GM12878 (cell line): ENCODE measurements around the gene LARGE1. TPM values are rescaled to one million over a fixed set of nuclear protein-coding genes. Genes with fewer than 3 reads are reported as not detected.

Experiments
- ASH2L ChIP-seq: fragments of 300-600, 200-600 bp; sonication (generic); IDR thresholded peaks from 2 replicates; pipeline ENCODE4 v1.6.1; 2017; ENCODE audit warnings: low read depth, mild to moderate bottlenecking, borderline replicate concordance
- ATF3 ChIP-seq: IDR thresholded peaks from 2 replicates; pipeline ENCODE4 v1.6.1; 2011; ENCODE audit warnings: low read depth, mild to moderate bottlenecking, low read length, moderate library complexity, borderline replicate concordance; ENCODE audit errors: extremely low read depth
- BHLHE40 ChIP-seq, 2 experiments: fragments of 450-650 bp in 1 of 2; IDR thresholded peaks; 2 replicates each; pipeline ENCODE4 v1.6.1; 2011 to 2017; ENCODE audit warnings: low read depth in 2 of 2, borderline replicate concordance in 1 of 2, improper control_type of control experiment in 1 of 2, low read length in 1 of 2, mild to moderate bottlenecking in 1 of 2
- CREB1 ChIP-seq: IDR thresholded peaks from 2 replicates; pipeline ENCODE4 v1.6.1; 2012; ENCODE audit warnings: low read depth, mild to moderate bottlenecking, inconsistent platforms
- HDAC6 ChIP-seq: fragments of 200-600 bp; sonication (generic); IDR thresholded peaks from one replicate; pipeline ENCODE4 v1.8.0; 2017; ENCODE audit warnings: antibody characterized with exemption; ENCODE audit not compliant: unreplicated experiment
- IRF3 ChIP-seq: fragments of 450-650 bp; IDR thresholded peaks from 2 replicates; pipeline ENCODE4 v1.6.1; 2014; ENCODE audit warnings: mild to moderate bottlenecking
- KDM1A ChIP-seq: fragments of 200-600 bp; sonication (generic); IDR thresholded peaks from 2 replicates; pipeline ENCODE4 v1.6.1; 2016; ENCODE audit warnings: borderline replicate concordance
- MXI1 ChIP-seq: fragments of 150-350 bp; IDR thresholded peaks from 2 replicates; pipeline ENCODE4 v1.6.1; 2011; ENCODE audit warnings: low read depth, mild to moderate bottlenecking, inconsistent platforms, low read length, improper control_type of control experiment
- NKRF ChIP-seq: fragments of 450-650 bp; conservative IDR thresholded peaks from 2 replicates; pipeline ENCODE4 v1.6.1; 2017; ENCODE audit warnings: mild to moderate bottlenecking, moderate library complexity
- POLR2A ChIP-seq: IDR thresholded peaks from 2 replicates; pipeline ENCODE4 v1.6.1; 2011; ENCODE audit warnings: low read depth, mild to moderate bottlenecking, low read length
- RBBP5 ChIP-seq: fragments of 200-600 bp; sonication (generic); conservative IDR thresholded peaks from 2 replicates; pipeline ENCODE4 v1.6.1; 2016
- SKIL ChIP-seq: fragments of 450-650 bp; IDR thresholded peaks from 2 replicates; pipeline ENCODE4 v1.6.1; 2017; ENCODE audit warnings: mild to moderate bottlenecking, low read depth, inconsistent platforms; ENCODE audit not compliant: poor library complexity, severe bottlenecking
- SPI1 ChIP-seq: IDR thresholded peaks from 2 replicates; pipeline ENCODE4 v1.6.1; 2011; ENCODE audit warnings: low read depth, mild to moderate bottlenecking, low read length, moderate library complexity, borderline replicate concordance; ENCODE audit not compliant: insufficient read depth
- STAT1 ChIP-seq: fragments of 450-650 bp; conservative IDR thresholded peaks from 2 replicates; pipeline ENCODE4 v1.6.1; 2014; ENCODE audit warnings: antibody characterized with exemption, mild to moderate bottlenecking
- ZBTB11 ChIP-seq: fragments of 450-650 bp; formaldehyde crosslinking; IDR thresholded peaks from 2 replicates; pipeline ENCODE4 v1.5.0; 2022; ENCODE audit warnings: mild to moderate bottlenecking, missing genetic modification characterization
- ZNF274 ChIP-seq: IDR thresholded peaks from one replicate; pipeline ENCODE4 v1.8.0; 2011; ENCODE audit not compliant: insufficient read length, insufficient read depth
- ZNF622 ChIP-seq: fragments of 450-650 bp; IDR thresholded peaks from 2 replicates; pipeline ENCODE4 v1.6.1; 2017; ENCODE audit warnings: mild to moderate bottlenecking, inconsistent platforms
- polyA plus RNA-seq, 11 experiments: library from polyadenylated mRNA; depleted of rRNA in 4 of 11; unstranded in 6 of 11; stranded (reverse) in 5 of 11; fragments of >200 nt; fragmentation: Nextera tagmentation in 4 of 11; fragmentation: Illumina TruSeq in 1 of 11; extraction: Ambion mirVana in 4 of 11; extraction: Trizol in 1 of 11; gene quantifications; 1 replicate in 1 of 11; 2 replicates in 10 of 11; pipeline versions ENCODE4 v1.2.1 to v1.2.3, GENCODE V29; 2011 to 2016; ENCODE audit warnings: inconsistent platforms in 2 of 11, missing spikeins in 2 of 11, low read depth in 1 of 11
- total RNA-seq, 4 experiments: library from RNA; depleted of rRNA in 3 of 4; stranded (reverse); fragments of >200 nt in 3 of 4; fragmentation: Illumina TruSeq in 1 of 4; extraction: Trizol in 1 of 4; gene quantifications; 2 replicates each; pipeline versions ENCODE4 v1.2.1 to v1.2.3, GENCODE V29; 2013 to 2021

The LARGE1 gene
- total and polyA plus RNA-seq, 10 of the 15 experiments (the other 5 are each of a cell fraction or from before 2014, with no cell fraction given): 3.2 to 41.4 (median 17.3) TPM

- TF ChIP-seq ZBTB11 (CRISPR knock-in tag) (no peak), ZNF622 (no peak), MXI1 (peak; percentile 61; the same call in 1 of the 2 replicates), HDAC6 (no peak), NKRF (peak; percentile 41; the same call in 1 of the 2 replicates), BHLHE40 (IDR thresholded peaks at IDR 0.05; ENCODE audit: borderline replicate concordance in 1 of 2, low read depth in 2 of 2, low read length in 1 of 2) (peak; percentile 45 to 49; a peak in 1 of 4 replicates), KDM1A (no peak), CREB1 (peak; percentile 13; the same call in 1 of the 2 replicates), POLR2A (no peak), SPI1 (peak; percentile 98), ATF3 (no peak), ZNF274 (no peak), STAT1 (no peak), ASH2L (no peak), IRF3 (no peak), RBBP5 (no peak), SKIL (no peak)
These were observed 648.7 kb downstream of the LARGE1 start (continued) for GRCh38 chr22:33271390-33272161.
